ENCODE measurements around the gene MRPL36. TPM values are rescaled to one million over a fixed set of nuclear protein-coding genes. Genes with fewer than 3 reads are reported as not detected.
"Not testable (repeated sequence)": the region's sequence is repeated elsewhere in the genome, so short reads cannot be mapped to it uniquely, and the experiment has no call there.

Gene MRPL36
- total RNA-seq, 1 donor from 2014 or later: 53.5 TPM

GRCh38 chr5:1844708-1845436 lies 45.2 kb upstream of the MRPL36 start:
- DNase-seq (ENCODE audit: extremely low spot score, unreplicated experiment): no peak
- no peak for TF ChIP-seq CTCF (conservative IDR thresholded peaks at IDR 0.05)
- Mint-ChIP-seq H3K36me3 (no peaks in the 10 kb centered on the region), H3K27me3 (peaks cover 42% of the 10 kb centered on the region), H3K4me1 (ENCODE audit: unreplicated experiment) (peaks cover 5% of the 10 kb centered on the region), H3K4me3 (no peak overlapping the region), H3K9me3 (no peaks in the 10 kb centered on the region), H3K27ac (no peak overlapping the region)

- peaks cover 38% of the 10 kb centered on the region for H3K27me3 Mint-ChIP-seq
- not testable (repeated sequence) for DNase-seq (ENCODE audit: extremely low spot score, unreplicated experiment); H3K4me1 Mint-ChIP-seq (ENCODE audit: unreplicated experiment); H3K4me3 Mint-ChIP-seq; H3K9me3 Mint-ChIP-seq; H3K36me3 Mint-ChIP-seq; H3K27ac Mint-ChIP-seq
Observed at GRCh38 chr5:1843761-1844160, 44.1 kb upstream of the MRPL36 start.

- H3K27me3 Mint-ChIP-seq: peaks cover 31% of the 10 kb centered on the region
- DNase-seq (ENCODE audit: extremely low spot score, unreplicated experiment): no peak
- no peak overlapping the region for H3K27ac Mint-ChIP-seq
- TF ChIP-seq CTCF (conservative IDR thresholded peaks at IDR 0.05): no peak
- H3K4me3 Mint-ChIP-seq: no peak overlapping the region
- no peaks in the 10 kb centered on the region for H3K9me3 Mint-ChIP-seq
- no peaks in the 10 kb centered on the region for H3K36me3 Mint-ChIP-seq
- peaks cover 5% of the 10 kb centered on the region for H3K4me1 Mint-ChIP-seq (ENCODE audit: unreplicated experiment)
Observed at GRCh38 chr5:1842004-1842819, 42.6 kb upstream of the MRPL36 start.

GRCh38 chr5:1840741-1841521 lies 41.3 kb upstream of the MRPL36 start:
- Mint-ChIP-seq H3K4me1 (ENCODE audit: unreplicated experiment) (peaks cover 5% of the 10 kb centered on the region), H3K27me3 (peaks cover 32% of the 10 kb centered on the region), H3K4me3 (no peak overlapping the region), H3K36me3 (no peaks in the 10 kb centered on the region), H3K9me3 (no peaks in the 10 kb centered on the region), H3K27ac (no peak overlapping the region)
- DNase-seq (ENCODE audit: extremely low spot score, unreplicated experiment): no peak
- no peak for TF ChIP-seq CTCF (conservative IDR thresholded peaks at IDR 0.05)

GRCh38 chr5:1840071-1840547 lies 40.5 kb upstream of the MRPL36 start:
- Mint-ChIP-seq H3K4me3 (no peak overlapping the region), H3K27me3 (peaks cover 40% of the 10 kb centered on the region), H3K36me3 (no peaks in the 10 kb centered on the region), H3K27ac (no peak overlapping the region), H3K4me1 (ENCODE audit: unreplicated experiment) (peaks cover 6% of the 10 kb centered on the region), H3K9me3 (no peaks in the 10 kb centered on the region)
- no peak for TF ChIP-seq CTCF (conservative IDR thresholded peaks at IDR 0.05)
- no peak for DNase-seq (ENCODE audit: extremely low spot score, unreplicated experiment)
